AG09319 (cell line): ENCODE results near the gene BCL2L12.

Source experiments
- DNase-seq: peaks from one replicate; pipeline ENCODE4 v3.0.0-alpha.2; 2010; ENCODE audit warnings: low read depth; ENCODE audit errors: extremely low read depth
- CTCF ChIP-seq: IDR thresholded peaks from 2 replicates; pipeline ENCODE4 v1.5.1; 2011; ENCODE audit warnings: low read depth, mild to moderate bottlenecking, inconsistent platforms, low read length, moderate library complexity

Gene BCL2L12

GRCh38 chr19:49660338-49660961, 5.3 kb upstream of the BCL2L12 start:
- no peak for DNase-seq
- TF ChIP-seq CTCF, result no peak

GRCh38 chr19:49662011-49662410, 3.7 kb upstream of the BCL2L12 start:
- TF ChIP-seq CTCF, result no peak

GRCh38 chr19:49663224-49663623, 2.5 kb upstream of the BCL2L12 start:
- TF ChIP-seq CTCF, result no peak
- DNase-seq, result no peak

More at GRCh38 chr19:49662011-49662410, 3.7 kb upstream of the BCL2L12 start:
- no peak for DNase-seq

- DNase-seq, result no peak
- no peak; the same call in none of the 2 replicates for TF ChIP-seq CTCF
Measured at GRCh38 chr19:49664171-49665035, 1.3 kb upstream of the BCL2L12 start.

- no peak for DNase-seq
- TF ChIP-seq CTCF, result no peak
Measured at GRCh38 chr19:49665036-49665350, 740 bp upstream of the BCL2L12 start.

- DNase-seq, result no peak
- TF ChIP-seq CTCF, result no peak
Measured at GRCh38 chr19:49666120-49666444, 349 bp downstream of the BCL2L12 start.

- no peak for DNase-seq
Measured at GRCh38 chr19:49667473-49667872, 1.7 kb downstream of the BCL2L12 start.

More at GRCh38 chr19:49667473-49667872, 1.7 kb downstream of the BCL2L12 start:
- TF ChIP-seq CTCF, result no peak
